GM18526 (cell line): ENCODE results near the gene ATP11A.

Source experiments
- POLR2A ChIP-seq: IDR thresholded peaks from 3 replicates; pipeline ENCODE4 v1.6.1; 2011; ENCODE audit not compliant: insufficient read length; ENCODE audit errors: extremely low read depth

ATP11A gene

GRCh38 chr13:112710855-112711527 lies 21.2 kb downstream of the ATP11A start:
- TF ChIP-seq POLR2A = no peak

GRCh38 chr13:112711528-112712265 lies 21.9 kb downstream of the ATP11A start:
- no peak for TF ChIP-seq POLR2A

DNA sequence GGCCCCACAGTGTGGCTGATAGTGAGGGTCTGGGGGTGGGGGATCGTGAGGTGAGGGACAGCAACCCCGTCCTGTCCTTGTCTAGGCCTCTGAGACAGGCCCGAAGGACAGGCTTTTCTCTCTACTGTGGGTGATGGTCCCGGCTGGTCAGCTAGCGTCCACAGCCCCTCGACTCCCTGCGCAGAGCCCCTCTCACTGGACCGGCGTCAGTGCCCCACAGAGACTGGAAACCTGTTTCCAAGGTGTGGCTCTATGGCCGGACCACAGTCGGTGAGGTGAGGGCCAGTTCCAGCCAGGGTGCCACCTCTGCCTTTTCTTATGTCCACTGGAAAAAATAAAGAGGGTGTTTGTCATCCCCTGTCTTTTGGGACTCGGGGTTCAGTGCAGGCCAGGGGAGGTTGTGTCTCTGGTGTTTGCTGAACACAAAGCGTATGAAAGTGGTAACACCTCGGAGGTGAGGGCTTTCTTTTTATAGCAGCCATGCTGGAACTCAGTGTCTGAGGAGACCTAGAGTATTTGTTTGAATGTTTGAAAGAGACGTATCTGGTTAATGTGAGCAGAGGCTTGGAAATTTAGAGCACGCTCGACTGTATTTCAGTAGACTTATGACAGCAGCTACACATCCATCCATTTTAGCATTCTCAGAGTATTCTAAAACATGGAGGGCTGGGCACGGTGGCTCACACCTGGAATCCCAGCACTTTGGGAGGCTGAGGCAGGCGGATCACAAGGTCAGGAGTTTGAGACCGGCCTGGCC lies 22.8 kb downstream of the ATP11A start:
- TF ChIP-seq POLR2A = no peak

DNA sequence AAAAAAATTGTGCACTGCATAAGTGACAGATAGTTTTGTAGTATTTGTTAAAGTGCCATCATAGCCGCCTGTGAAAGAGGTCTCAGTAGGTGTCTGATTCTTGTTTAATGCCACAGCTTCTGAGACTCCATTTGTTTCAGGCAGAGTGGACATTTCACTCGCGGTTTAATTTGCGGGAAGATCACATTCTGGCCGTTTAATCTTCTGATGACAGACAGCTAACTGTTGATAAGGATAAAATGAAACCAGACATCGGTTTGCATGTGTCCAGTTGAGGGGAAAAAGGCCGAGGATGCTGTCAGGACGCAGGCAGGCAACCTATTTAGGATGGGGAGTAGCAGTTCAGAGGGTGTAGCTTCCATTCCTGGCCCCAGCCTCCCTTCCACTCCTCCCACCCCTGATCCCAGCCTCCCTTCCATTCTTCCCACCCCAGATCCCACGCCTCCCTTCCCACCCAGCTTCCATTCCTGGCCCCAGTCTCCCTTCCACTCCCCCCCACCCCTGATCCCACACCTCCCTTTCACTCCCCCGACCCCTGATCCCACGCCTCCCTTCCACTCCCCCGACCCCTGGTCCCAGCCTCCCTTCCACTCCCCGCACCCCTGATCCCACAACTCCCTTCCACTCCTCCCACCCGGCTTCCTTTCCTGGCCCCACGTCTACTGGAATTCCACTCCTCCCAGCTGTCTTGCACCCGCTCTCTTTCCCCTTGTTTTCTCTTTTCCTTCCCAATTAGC lies 23.8 kb downstream of the ATP11A start:
- TF ChIP-seq POLR2A = no peak

DNA sequence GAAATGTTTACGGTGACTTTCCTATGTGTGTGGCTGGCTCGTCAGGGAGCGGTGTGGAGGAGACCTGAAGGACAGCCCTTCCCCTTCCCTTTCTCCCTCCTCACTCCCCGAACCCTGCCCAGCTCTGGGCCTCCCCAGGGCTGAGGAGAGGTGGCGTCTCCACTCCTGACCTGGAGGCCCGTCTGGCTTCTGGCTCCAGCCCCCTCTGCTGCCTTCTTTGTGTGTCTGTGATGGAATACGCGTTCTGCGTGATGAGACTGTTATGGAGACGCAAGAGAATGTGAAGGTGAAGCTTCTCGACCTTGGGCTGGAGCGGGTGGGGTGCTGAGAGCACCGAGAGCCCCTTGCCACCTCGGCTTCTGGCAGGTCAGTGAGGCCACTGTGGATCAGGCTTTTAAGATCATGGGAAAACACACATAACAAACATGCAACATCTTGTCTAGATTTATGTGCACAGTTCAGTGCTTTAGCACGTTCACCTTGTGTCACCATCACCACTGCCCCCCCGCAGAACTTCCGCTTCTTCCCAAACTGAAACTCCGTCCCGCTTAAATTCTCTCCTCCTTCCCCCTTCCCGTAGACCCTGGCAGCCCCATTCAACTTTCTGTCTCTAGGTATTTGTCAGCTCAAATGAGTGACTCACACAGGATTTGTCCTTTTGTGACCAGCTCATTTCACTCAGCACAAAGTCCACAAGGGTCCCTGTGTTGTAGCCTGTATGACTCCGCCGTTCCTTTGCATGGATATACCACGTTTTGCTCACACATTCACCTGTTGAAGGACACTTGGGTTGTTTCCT lies 24.7 kb downstream of the ATP11A start:
- TF ChIP-seq POLR2A = no peak

DNA sequence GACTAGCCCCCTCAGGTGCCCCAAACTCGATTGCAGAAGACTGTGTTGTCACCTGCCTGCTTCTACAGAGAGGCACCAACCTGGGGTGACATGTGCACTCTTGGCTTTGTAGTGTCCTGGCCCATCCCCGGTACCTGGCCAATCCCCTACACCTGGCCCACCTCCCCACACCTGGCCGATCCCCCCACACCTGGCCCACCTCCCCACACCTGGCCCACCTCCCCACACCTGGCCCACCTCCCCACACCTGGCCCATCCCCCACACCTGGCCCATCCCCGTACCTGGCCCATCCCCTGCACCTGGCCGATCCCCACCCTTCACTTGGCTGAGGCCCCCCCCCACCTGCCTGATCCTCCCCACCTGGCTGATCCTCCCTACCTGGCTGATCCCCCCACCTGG lies 25.4 kb downstream of the ATP11A start:
- TF ChIP-seq POLR2A = no peak

- TF ChIP-seq POLR2A = no peak
Observed at GRCh38 chr13:112715715-112716460, 26.1 kb downstream of the ATP11A start.

DNA sequence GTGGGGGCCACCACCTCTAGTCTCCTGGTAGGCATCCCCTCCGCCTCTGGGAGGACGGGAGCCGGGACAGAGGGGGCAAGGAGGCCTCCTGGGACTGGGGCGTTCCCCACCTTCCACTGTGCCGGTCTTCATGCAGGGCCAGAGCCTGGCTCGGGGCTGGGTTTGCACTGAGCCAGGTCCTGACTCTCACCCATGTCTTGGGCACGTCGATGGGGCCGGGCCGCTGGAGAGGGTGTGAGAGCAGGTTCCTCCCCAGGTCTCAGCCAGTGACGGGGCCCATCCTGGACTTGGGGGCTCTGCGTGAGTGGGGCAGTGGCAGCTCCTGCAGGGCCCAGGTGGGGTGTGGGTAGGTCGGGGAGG lies 26.6 kb downstream of the ATP11A start:
- TF ChIP-seq POLR2A = no peak

GRCh38 chr13:112716841-112717520 lies 27.1 kb downstream of the ATP11A start:
- TF ChIP-seq POLR2A = no peak

GRCh38 chr13:112718318-112718717 lies 28.5 kb downstream of the ATP11A start:
- no peak for TF ChIP-seq POLR2A

- TF ChIP-seq POLR2A = no peak
Observed at GRCh38 chr13:112719016-112719415, 29.2 kb downstream of the ATP11A start.

GRCh38 chr13:112719556-112719955 lies 29.7 kb downstream of the ATP11A start:
- no peak for TF ChIP-seq POLR2A

- no peak for TF ChIP-seq POLR2A
Observed at GRCh38 chr13:112720251-112720650, 30.4 kb downstream of the ATP11A start.
